Neural progenitor cell (in vitro differentiated cells): ENCODE results near the gene CAPN2. TPM values are rescaled to one million over a fixed set of nuclear protein-coding genes. Genes with fewer than 3 reads are reported as not detected.

Source experiments
- DNase-seq: peaks from one replicate; pipeline ENCODE4 v3.0.0-alpha.2; 2016; ENCODE audit warnings: low spot score
- H2AFZ ChIP-seq: fragments of 200-600 bp; sonication (generic); replicated peaks from 2 replicates; pipeline ENCODE4 v1.6.1; 2016; ENCODE audit warnings: antibody characterized with exemption
- H3F3A ChIP-seq: fragments of 200-600 bp; sonication (generic); 2 replicates; pipeline ENCODE4 v1.6.1; 2016; ENCODE audit warnings: antibody characterized with exemption, low read depth
- H3K27ac ChIP-seq: fragments of 200-600 bp; sonication (generic); 2 replicates; pipeline ENCODE4 v1.5.1; 2016; ENCODE audit warnings: mild to moderate bottlenecking
- H3K27me3 ChIP-seq: fragments of 200-600 bp; sonication (generic); 2 replicates; pipeline ENCODE4 v1.6.1; 2016; ENCODE audit warnings: mild to moderate bottlenecking, moderate library complexity
- H3K36me3 ChIP-seq: fragments of 200-600 bp; sonication (generic); 2 replicates; pipeline ENCODE4 v1.5.1; 2016
- H3K4me1 ChIP-seq: fragments of 200-600 bp; sonication (generic); 2 replicates; pipeline ENCODE4 v1.6.1; 2016; ENCODE audit warnings: mixed run types
- H3K4me2 ChIP-seq: fragments of 200-600 bp; sonication (generic); 2 replicates; pipeline ENCODE4 v1.6.1; 2016
- H3K4me3 ChIP-seq: fragments of 200-600 bp; sonication (generic); 2 replicates; pipeline ENCODE4 v1.5.1; 2016
- H3K79me2 ChIP-seq: fragments of 200-600 bp; sonication (generic); 2 replicates; pipeline ENCODE4 v1.6.1; 2016; ENCODE audit warnings: low read depth
- H3K9ac ChIP-seq: fragments of 200-600 bp; sonication (generic); 2 replicates; pipeline ENCODE4 v1.6.1; 2016
- H3K9me3 ChIP-seq: fragments of 200-600 bp; sonication (generic); 2 replicates; pipeline ENCODE4 v1.5.1; 2016; ENCODE audit warnings: low read depth
- H4K20me1 ChIP-seq: fragments of 200-600 bp; sonication (generic); 2 replicates; pipeline ENCODE4 v1.6.1; 2016; ENCODE audit warnings: low read depth
- H3K27ac Mint-ChIP-seq: 3 replicates; pipeline ENCODE4 v1.8.0; 2021; ENCODE audit warnings: mixed read lengths
- H3K27me3 Mint-ChIP-seq: 2 replicates; pipeline ENCODE4 v1.8.0; 2022; ENCODE audit warnings: low read depth, mild to moderate bottlenecking, inconsistent platforms, moderate library complexity, mixed read lengths; ENCODE audit not compliant: insufficient read depth
- H3K36me3 Mint-ChIP-seq: 3 replicates; pipeline ENCODE4 v1.8.0; 2021; ENCODE audit warnings: mixed read lengths
- H3K4me1 Mint-ChIP-seq: 3 replicates; pipeline ENCODE4 v1.8.0; 2021; ENCODE audit warnings: mixed read lengths
- H3K4me3 Mint-ChIP-seq: 3 replicates; pipeline ENCODE4 v1.8.0; 2021; ENCODE audit warnings: mild to moderate bottlenecking, moderate library complexity, mixed read lengths
- H3K9me3 Mint-ChIP-seq: 3 replicates; pipeline ENCODE4 v1.8.0; 2020; ENCODE audit warnings: mixed read lengths
- CTCF ChIP-seq: fragments of 200-600 bp; sonication (generic); IDR thresholded peaks from 2 replicates; pipeline ENCODE4 v1.5.1; 2017; ENCODE audit warnings: antibody characterized with exemption, mild to moderate bottlenecking
- EZH2 ChIP-seq: fragments of 200-600 bp; sonication (generic); IDR thresholded peaks from 2 replicates; pipeline ENCODE4 v1.6.1; 2017; ENCODE audit warnings: antibody characterized with exemption, mild to moderate bottlenecking, moderate library complexity
- EZH2phosphoT487 ChIP-seq: fragments of 200-600 bp; sonication (generic); IDR thresholded peaks from 2 replicates; pipeline ENCODE4 v1.6.1; 2017; ENCODE audit warnings: antibody characterized with exemption
- total RNA-seq: library from RNA; depleted of rRNA; stranded (reverse); fragments of >200 nt; gene quantifications from 2 replicates; pipeline ENCODE4 v1.2.3, GENCODE V29; 2015; ENCODE audit warnings: low replicate concordance

Gene CAPN2
- total RNA-seq, 1 donor from 2014 or later = 61.7 TPM

GRCh38 chr1:223794136-223794880, 82.0 kb downstream of the CAPN2 start:
- H3K27ac Mint-ChIP-seq = no peak overlapping the region
- H3K4me1 ChIP-seq = no peaks in the 10 kb centered on the region
- H3K4me3 ChIP-seq = no peak overlapping the region
- H4K20me1 ChIP-seq = no peaks in the 10 kb centered on the region
- no peak overlapping the region for H3K27ac ChIP-seq
- no peak for DNase-seq
- peaks cover 6% of the 10 kb centered on the region for H3K79me2 ChIP-seq
- no peaks in the 10 kb centered on the region for H3K27me3 Mint-ChIP-seq
- no peaks in the 10 kb centered on the region for H3K4me1 Mint-ChIP-seq
- peaks cover 19% of the 10 kb centered on the region for H3K36me3 ChIP-seq
- H3K9me3 Mint-ChIP-seq = no peaks in the 10 kb centered on the region
- H3K36me3 Mint-ChIP-seq = peaks cover 33% of the 10 kb centered on the region
- H3K27me3 ChIP-seq = no peaks in the 10 kb centered on the region
- no peak overlapping the region for H2AFZ ChIP-seq
- no peak overlapping the region for H3K4me3 Mint-ChIP-seq
- H3K9me3 ChIP-seq = no peaks in the 10 kb centered on the region
- TF ChIP-seq EZH2phosphoT487 = no peak
- no peak overlapping the region for H3K9ac ChIP-seq
- H3F3A ChIP-seq = no peaks in the 10 kb centered on the region
- H3K4me2 ChIP-seq = no peak overlapping the region

DNA sequence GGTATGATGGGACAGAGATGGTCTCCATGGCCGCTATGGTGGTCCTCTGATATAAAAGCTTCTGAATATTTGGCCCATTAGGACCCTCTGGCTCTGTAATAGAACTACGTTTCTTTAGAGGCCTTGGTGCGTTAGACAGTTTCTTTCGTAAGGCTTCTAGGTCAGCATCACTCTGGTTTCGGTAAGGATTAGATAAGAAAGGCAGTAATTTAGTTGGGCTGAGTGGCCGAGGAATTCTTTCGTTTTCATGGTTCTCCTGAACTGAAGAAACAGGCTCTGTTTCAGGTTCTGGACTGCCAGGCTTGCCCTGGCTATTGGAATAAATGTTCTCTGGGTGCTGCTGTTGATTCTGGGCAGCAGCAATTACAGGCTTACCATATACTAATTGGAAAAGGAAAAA, 83.9 kb downstream of the CAPN2 start:
- H3K9me3 ChIP-seq = no peaks in the 10 kb centered on the region

GRCh38 chr1:223802032-223802431, 89.7 kb downstream of the CAPN2 start:
- H3K9me3 ChIP-seq = no peaks in the 10 kb centered on the region
- Mint-ChIP-seq H3K4me3 (no peak overlapping the region), H3K4me1 (no peaks in the 10 kb centered on the region), H3K27ac (no peak overlapping the region), H3K36me3 (peaks cover 35% of the 10 kb centered on the region), H3K27me3 (peaks cover 2% of the 10 kb centered on the region), H3K9me3 (no peaks in the 10 kb centered on the region)
- H3K4me2 ChIP-seq = no peak overlapping the region
- DNase-seq = no peak
- no peaks in the 10 kb centered on the region for H3K27me3 ChIP-seq
- H2AFZ ChIP-seq = no peak overlapping the region
- H3K4me3 ChIP-seq = no peak overlapping the region
- TF ChIP-seq CTCF = no peak
- no peak for TF ChIP-seq EZH2
- peaks cover 28% of the 10 kb centered on the region for H3K36me3 ChIP-seq
- no peaks in the 10 kb centered on the region for H3F3A ChIP-seq
- H3K27ac ChIP-seq = no peak overlapping the region
- H3K4me1 ChIP-seq = no peaks in the 10 kb centered on the region
- no peaks in the 10 kb centered on the region for H3K79me2 ChIP-seq
- H3K9ac ChIP-seq = no peak overlapping the region
- no peaks in the 10 kb centered on the region for H4K20me1 ChIP-seq

More for the DNA sequence above, 83.9 kb downstream of the CAPN2 start:
- H3K4me1 ChIP-seq = no peaks in the 10 kb centered on the region
- H3K4me2 ChIP-seq = no peak overlapping the region
- H3K4me3 ChIP-seq = no peak overlapping the region
- H3K27ac Mint-ChIP-seq = no peak overlapping the region
- peaks cover 36% of the 10 kb centered on the region for H3K36me3 Mint-ChIP-seq
- H3K27me3 Mint-ChIP-seq = peaks cover 2% of the 10 kb centered on the region
- H3K4me3 Mint-ChIP-seq = no peak overlapping the region
- no peaks in the 10 kb centered on the region for H4K20me1 ChIP-seq
- peaks cover 6% of the 10 kb centered on the region for H3K79me2 ChIP-seq
- H3K27me3 ChIP-seq = no peaks in the 10 kb centered on the region
- no peak overlapping the region for H3K9ac ChIP-seq
- no peaks in the 10 kb centered on the region for H3K9me3 Mint-ChIP-seq
- H3F3A ChIP-seq = no peaks in the 10 kb centered on the region
- no peak for DNase-seq
- H3K27ac ChIP-seq = no peak overlapping the region
- no peaks in the 10 kb centered on the region for H3K4me1 Mint-ChIP-seq
- H2AFZ ChIP-seq = no peak overlapping the region
- peaks cover 21% of the 10 kb centered on the region for H3K36me3 ChIP-seq
- TF ChIP-seq EZH2 = no peak
- TF ChIP-seq EZH2phosphoT487 = no peak
- TF ChIP-seq CTCF = no peak

GRCh38 chr1:223802602-223803001, 90.3 kb downstream of the CAPN2 start:
- Histone ChIP-seq H3K4me1 (no peaks in the 10 kb centered on the region), H3K4me2 (no peak overlapping the region), H3K36me3 (peaks cover 30% of the 10 kb centered on the region), H3K9me3 (no peaks in the 10 kb centered on the region), H3K27ac (no peak overlapping the region), H3F3A (no peaks in the 10 kb centered on the region), H3K4me3 (no peak overlapping the region), H3K27me3 (no peaks in the 10 kb centered on the region), H2AFZ (no peak overlapping the region), H3K79me2 (peaks cover under 1% of the 10 kb centered on the region), H4K20me1 (no peaks in the 10 kb centered on the region), H3K9ac (no peak overlapping the region)
- no peak for DNase-seq
- Mint-ChIP-seq H3K9me3 (peaks cover 2% of the 10 kb centered on the region), H3K4me3 (no peak overlapping the region), H3K27me3 (peaks cover 2% of the 10 kb centered on the region), H3K27ac (no peak overlapping the region), H3K36me3 (peaks cover 39% of the 10 kb centered on the region), H3K4me1 (no peaks in the 10 kb centered on the region)
- TF ChIP-seq EZH2 (no peak), EZH2phosphoT487 (no peak), CTCF (no peak)
